AG10803 (cell line): ENCODE data around the gene DCAF8L2.

Experiments used
- DNase-seq: peaks from one replicate; pipeline ENCODE4 v3.0.0; 2010; ENCODE audit warnings: low read depth
- H3K4me3 ChIP-seq: 2 replicates; pipeline ENCODE4 v1.5.1; 2011; ENCODE audit warnings: mild to moderate bottlenecking, low read length, control low read depth
- TF ChIP-seq, protein P1 (sequence below): conservative IDR thresholded peaks from 2 replicates; pipeline ENCODE4 v1.5.1; 2011; ENCODE audit warnings: mild to moderate bottlenecking, low read length, control low read depth, inconsistent platforms

DCAF8L2 gene

DNA sequence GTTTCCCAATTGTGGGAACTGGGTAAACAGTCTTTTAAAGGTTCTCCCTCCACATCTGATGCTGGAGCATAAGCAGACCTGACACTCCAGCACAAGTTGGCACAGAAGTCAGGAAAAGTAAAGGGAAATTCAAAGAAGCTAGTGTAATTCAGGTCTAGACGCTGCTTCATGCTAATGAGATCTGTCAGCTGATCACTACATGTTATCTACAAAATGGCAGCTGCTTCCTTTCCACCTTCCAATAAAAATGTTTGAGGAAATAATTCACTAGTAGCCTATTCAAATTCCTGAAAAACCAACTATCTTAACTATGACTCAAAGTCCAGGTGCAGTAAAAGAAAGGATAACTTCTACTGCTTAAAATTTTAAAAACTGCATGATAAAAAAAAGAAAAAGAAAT, 29.3 kb downstream of the DCAF8L2 start:
- no peak for DNase-seq
- TF ChIP-seq, protein P1, sequence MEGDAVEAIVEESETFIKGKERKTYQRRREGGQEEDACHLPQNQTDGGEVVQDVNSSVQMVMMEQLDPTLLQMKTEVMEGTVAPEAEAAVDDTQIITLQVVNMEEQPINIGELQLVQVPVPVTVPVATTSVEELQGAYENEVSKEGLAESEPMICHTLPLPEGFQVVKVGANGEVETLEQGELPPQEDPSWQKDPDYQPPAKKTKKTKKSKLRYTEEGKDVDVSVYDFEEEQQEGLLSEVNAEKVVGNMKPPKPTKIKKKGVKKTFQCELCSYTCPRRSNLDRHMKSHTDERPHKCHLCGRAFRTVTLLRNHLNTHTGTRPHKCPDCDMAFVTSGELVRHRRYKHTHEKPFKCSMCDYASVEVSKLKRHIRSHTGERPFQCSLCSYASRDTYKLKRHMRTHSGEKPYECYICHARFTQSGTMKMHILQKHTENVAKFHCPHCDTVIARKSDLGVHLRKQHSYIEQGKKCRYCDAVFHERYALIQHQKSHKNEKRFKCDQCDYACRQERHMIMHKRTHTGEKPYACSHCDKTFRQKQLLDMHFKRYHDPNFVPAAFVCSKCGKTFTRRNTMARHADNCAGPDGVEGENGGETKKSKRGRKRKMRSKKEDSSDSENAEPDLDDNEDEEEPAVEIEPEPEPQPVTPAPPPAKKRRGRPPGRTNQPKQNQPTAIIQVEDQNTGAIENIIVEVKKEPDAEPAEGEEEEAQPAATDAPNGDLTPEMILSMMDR, result no peak
- no peak overlapping the region for H3K4me3 ChIP-seq

DNA sequence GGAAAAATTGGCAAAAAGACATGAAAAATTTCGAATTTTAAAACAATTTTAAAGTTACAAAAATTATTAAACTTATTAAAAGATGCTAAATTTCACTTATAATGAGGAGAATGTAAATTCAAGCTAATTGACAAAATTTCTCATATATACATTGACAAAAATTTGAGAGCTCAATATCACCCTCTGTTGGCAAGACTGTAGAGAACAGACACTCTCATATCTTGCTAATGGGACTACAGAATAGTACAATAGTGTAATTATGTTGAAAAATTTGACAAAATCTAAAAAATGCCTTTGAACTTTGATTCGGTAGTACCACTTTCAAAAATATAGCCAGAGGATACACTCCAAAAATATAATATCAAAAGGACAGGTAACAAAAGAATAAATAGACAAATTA, 29.8 kb downstream of the DCAF8L2 start:
- H3K4me3 ChIP-seq, result no peak overlapping the region
- TF ChIP-seq, protein P1, result peak; percentile 12; the same call in 1 of the 2 replicates
- DNase-seq, result no peak

DNA sequence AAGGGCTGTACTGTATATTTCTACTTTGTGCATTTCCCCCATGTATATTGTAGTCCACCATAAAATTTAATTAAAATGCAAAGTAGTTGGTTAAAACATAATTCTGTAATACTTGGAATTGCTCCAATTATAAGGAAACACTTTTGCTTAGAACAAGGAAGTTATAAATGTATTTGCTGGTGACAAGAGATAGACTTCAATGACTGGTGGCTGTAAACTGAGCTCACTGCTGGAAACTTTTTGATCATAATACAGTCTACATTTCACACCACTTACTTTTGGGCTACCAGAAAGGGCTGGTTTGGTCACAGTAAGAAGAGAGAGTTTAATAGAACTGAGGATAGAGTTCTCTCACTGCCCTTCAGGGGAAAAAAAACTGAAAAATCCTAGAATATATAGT, 32.7 kb downstream of the DCAF8L2 start:
- H3K4me3 ChIP-seq, result no peak overlapping the region
- TF ChIP-seq, protein P1, result no peak
- no peak for DNase-seq

DNA sequence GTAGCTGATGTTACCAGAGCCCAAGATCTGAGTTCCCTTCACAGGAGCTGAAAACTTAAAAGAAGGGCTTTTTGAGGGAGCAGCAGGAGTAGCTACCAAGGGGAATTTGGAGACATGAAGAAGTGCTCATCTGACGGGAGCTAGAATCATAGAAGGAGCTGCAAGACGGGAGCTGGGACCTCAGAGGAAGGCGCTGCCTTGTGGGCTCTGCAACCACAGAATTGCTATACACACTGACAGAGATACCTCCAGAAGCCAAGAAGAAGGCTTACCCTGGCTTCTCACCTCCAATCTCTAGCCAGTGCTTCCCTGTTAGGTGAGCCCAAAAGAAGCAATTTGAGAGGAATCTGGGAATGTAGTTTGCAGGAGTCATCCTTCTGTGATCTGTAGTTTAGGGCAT, 35.9 kb downstream of the DCAF8L2 start:
- TF ChIP-seq, protein P1, result no peak
- no peak for DNase-seq
- H3K4me3 ChIP-seq, result no peak overlapping the region

DNA sequence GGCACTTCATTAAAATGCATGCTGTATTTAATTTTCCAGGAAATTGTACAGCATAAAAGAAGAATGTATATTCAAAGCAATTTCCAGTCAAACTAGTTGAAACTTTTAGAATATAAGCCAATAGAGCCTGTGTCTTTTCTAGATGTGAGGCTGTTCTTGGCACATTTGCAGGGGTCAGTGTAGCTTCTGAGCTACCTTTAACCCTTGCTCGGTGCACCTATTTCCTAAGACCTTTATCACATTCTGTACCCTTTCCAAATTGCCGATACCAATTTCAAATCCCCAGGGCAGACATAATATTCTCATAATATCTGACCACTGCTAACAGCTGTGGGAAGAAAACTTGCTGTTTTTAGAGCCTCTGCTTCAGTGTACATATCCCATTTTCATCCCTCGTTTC, 43.2 kb downstream of the DCAF8L2 start:
- TF ChIP-seq, protein P1, result no peak
- no peak overlapping the region for H3K4me3 ChIP-seq
- no peak for DNase-seq

DNA sequence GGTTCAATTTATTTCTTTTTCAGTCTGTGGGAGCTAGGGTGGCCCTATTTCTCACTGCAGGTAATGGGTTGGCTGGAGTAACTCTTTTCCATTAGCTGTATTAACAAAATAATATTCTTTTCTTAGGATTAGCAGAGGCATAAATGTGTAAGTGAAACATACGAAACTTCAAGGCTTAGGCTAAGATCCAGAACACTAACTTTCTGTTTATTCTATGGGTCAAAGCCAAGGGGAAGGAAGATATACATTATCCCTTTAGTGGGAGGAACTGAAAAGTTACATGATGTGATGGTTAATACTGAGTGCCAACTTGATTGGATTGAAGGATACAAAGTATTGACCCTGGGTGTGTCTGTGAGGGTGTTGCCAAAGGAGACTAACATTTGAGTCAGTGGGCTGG, 66.4 kb downstream of the DCAF8L2 start:
- TF ChIP-seq, protein P1, result no peak
- no peak overlapping the region for H3K4me3 ChIP-seq
- no peak for DNase-seq

DNA sequence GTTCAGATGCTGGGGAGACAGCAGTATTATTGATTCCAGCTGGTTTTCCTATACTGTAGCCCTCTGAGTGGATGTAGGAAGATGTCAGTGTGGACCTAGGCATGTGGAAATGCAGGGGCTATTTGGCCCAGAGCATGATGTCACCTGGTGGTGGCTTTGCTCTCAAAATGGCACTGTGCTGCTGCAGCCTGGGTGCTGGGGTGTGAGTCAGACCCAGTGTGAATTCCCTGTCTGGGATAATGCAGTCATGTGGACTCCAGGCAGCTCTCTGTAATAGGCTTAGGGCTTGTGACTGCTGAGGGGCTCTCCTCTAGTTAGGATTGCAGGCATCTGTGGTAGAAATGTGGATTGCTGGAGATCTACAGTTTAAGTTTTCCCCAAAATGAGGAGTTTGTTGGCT, 70.7 kb downstream of the DCAF8L2 start:
- no peak for DNase-seq
- TF ChIP-seq, protein P1, result no peak
- H3K4me3 ChIP-seq, result no peak overlapping the region
